Pulmonary artery endothelial cell (primary cell): ENCODE data around the gene TNFSF9. TPM values are rescaled to one million over a fixed set of nuclear protein-coding genes. Genes with fewer than 3 reads are reported as not detected.
"Not testable (repeated sequence)": the region's sequence is repeated elsewhere in the genome, so short reads cannot be mapped to it uniquely, and the experiment has no call there.

ENCODE experiments used
- DNase-seq: peaks from one replicate; pipeline ENCODE4 v3.0.0-alpha.2; 2011; ENCODE audit warnings: low read depth, low spot score
- total RNA-seq: library from RNA; depleted of rRNA; stranded (reverse); fragments of >200 nt; gene quantifications from 2 replicates; pipeline ENCODE4 v1.2.3, GENCODE V29; 2014

TNFSF9 gene
- total RNA-seq, 1 donor from 2014 or later, result 0.40 TPM

DNA sequence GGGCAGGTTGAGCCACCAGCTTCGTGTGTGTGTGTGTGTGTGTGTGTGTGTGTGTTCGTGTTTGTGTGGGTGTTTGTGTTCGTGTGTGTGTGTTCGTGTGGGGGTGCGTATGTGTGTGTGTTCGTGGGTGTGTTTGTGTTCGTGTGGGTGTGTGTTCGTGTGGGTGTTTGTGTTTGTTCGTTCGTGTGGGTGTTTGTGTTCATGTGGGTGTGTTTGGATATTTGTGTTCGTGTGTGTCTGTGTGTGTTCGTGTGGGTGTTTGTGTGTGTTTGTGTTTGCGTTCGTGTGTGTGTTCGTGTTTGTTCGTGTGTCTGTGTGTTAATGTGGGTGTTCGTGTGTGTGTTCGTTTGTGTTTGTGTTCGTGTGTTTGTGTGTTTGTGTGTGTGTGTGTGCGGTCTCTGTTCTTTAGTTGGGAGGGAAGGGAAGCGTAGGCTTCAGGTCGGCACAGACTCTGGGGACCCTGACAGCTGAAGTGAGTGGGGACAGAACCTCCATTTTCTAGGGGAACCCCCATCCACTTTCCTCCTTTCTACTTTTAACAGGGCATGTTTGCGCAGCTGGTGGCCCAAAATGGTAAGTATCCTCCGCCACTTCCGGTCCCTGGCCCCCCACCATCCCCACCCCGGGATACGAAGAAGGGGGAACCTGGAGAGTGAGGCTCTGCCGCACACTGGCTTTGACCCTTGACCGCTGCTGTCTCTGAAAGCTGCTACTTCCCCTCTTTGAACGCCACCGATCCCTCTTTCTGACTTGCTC, 1.6 kb downstream of the TNFSF9 start:
- DNase-seq, result no peak

DNA sequence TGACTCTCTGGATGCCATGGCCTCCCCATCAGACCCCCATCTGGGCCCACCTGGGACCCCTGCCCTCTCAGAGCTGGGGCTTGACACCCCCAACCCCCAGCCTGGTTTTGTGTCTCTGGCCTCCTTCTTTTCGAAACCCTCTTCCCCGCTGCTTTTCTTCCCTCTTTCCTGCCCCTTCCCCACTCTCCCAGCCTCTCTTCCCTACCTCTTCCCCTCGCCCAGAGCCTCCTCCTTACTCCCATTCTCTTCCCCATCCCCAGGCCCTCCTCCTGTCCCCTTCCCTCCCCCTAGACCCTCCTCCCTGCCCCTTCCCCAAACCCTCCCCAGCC, 2.1 kb downstream of the TNFSF9 start:
- no peak for DNase-seq

DNA sequence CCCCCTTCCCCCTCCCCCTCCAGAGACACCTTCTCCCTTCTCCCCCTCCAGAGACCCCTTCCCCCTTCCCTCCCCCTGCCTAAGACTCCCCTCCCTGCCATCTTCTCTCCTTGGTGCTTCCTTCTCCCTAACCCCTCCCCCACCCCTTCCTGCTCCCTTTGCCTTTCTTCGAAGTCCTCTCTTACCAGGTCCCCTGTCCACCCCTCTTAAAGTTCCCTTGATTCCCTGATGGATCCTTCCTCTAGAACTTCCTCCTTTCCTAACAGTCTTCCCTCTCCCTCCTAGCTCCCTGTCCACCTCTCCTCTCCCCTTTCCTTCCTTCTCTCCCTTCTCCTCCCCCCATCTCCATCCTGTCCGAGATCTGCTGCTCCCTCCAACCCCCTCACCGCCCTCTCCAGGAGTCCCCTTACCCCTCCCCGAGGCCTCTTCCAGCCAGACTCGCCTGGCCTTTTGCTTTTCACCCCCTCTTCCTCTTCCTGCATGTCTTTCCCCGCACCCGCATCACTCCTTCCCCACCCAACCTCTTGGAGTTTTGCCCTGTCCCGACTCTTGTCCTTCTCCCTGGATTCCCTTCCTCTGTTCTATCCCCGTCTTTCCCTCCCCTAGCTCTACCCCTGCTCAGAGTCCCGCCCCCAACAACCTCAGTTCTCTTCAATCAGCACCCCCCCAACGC, 3.1 kb downstream of the TNFSF9 start:
- DNase-seq, result no peak

DNA sequence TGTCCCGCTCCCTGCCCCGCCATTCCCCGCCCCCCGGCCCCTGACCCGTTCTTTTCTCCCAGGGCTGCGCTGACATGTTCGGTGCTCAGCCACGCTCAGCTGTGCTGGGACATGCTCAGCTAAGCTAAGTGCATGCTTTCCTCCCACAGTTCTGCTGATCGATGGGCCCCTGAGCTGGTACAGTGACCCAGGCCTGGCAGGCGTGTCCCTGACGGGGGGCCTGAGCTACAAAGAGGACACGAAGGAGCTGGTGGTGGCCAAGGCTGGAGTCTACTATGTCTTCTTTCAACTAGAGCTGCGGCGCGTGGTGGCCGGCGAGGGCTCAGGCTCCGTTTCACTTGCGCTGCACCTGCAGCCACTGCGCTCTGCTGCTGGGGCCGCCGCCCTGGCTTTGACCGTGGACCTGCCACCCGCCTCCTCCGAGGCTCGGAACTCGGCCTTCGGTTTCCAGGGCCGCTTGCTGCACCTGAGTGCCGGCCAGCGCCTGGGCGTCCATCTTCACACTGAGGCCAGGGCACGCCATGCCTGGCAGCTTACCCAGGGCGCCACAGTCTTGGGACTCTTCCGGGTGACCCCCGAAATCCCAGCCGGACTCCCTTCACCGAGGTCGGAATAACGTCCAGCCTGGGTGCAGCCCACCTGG, 3.7 kb downstream of the TNFSF9 start:
- DNase-seq, result no peak

DNA sequence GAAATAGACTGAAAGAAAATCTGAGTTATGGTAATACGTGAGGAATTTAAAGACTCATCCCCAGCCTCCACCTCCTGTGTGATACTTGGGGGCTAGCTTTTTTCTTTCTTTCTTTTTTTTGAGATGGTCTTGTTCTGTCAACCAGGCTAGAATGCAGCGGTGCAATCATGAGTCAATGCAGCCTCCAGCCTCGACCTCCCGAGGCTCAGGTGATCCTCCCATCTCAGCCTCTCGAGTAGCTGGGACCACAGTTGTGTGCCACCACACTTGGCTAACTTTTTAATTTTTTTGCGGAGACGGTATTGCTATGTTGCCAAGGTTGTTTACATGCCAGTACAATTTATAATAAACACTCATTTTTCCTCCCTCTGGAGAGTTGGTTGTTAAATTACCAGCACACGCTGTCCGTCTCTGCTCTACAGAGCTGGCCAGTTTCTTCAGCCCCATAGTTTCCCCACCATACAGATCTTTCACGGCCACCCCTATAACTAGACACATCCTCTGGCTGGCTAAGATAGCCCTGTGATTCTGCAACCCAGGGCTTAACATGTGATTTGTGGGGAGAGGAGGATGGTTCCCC, 4.8 kb downstream of the TNFSF9 start:
- no peak for DNase-seq

DNA sequence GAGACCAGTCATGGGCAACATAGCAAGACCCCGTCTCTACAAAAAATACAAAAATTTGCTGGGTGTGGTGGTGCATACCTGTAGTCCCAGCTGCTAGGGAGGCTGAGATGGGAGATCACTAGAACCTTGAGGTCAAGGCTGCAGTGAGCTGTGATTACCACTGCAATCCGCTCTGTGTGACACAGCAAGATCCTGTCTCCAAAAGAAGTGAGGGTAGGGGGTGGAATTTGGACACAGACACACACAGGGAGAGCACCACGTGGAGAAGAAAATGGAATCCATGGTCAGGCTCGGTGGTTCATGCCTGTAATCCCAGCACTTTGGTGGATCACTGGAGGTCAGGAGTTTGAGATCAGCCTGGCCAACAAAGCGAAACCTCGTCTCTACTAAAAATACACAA, 8.7 kb downstream of the TNFSF9 start:
- no peak for DNase-seq

DNA sequence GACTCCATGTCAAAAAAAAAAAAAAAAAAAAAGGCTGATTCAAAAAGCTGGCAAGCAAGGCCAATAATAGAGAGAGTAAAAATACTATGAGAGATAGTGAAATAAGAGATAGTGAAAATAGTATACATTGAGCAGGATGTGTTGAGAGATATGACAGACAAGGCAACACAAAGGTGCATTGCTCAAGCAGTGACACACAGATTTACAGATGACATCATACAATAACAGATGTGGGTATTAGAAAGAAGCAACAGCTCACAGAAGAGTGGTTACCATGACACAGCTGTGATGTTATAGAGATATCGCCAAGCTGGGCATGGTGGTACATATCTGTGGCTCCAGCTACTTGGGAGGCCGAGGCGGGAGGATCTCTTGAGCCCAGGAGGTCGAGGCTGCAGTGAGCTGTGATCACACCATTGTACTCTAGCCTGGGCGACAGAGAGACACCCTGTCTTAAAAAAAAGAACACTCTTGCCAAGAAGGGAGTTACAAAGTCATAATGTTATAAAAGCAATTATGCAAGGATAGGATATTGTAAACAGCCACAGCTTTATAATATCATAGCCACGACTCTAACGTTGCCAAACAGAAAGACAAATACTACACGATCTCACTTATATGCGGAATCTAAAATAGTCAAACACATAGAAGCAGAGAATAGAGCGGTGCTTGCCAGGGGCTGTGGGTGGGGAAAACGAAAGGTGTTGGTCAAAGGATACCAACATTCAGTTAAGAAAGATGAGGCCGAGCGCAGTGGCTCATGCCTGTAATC, 10.3 kb downstream of the TNFSF9 start:
- no peak for DNase-seq

DNA sequence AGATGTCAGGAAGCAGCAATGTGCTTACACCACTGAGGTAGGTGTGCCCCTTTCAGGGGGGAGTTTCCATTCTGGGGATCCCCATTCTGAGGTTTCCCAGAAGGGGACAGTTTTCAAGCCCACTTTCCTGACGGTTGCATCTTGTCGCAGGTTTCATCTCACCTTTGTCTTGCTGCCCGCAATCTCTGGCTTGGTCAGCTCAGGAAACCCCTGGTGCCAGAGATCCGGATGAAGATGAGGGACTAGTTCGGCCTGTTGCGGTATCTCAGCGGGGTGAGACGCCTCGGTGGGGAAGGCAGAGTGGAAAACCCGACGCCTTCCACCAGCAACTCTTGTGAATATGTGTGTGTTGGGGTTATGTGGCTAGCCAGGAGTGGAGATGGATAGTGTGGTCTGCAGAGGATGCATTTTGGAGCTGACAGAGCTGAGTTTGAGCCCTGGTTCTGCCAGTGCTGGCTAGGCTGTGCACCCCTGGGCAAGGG, 13.1 kb downstream of the TNFSF9 start:
- no peak for DNase-seq

DNA sequence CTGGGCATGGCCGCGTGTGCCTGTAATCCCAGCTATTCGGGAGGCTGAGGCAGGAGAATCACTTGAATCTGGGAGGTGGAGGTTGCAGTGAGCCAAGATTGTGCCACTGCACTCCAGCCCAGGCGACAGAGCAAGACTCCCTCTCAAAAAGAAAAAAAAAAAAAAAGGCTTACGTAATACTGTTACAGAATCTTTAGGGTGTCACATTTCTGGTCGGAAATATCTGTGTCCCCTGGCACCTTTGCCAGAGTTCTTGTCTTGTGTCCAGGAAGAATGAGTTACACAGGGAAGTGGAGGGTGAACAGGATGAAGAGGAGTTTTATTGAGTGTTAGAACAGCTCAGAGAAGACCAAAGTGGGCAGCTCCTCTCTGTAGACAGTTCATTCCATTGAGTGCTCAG, 19.9 kb downstream of the TNFSF9 start:
- DNase-seq, result not testable (repeated sequence)

DNA sequence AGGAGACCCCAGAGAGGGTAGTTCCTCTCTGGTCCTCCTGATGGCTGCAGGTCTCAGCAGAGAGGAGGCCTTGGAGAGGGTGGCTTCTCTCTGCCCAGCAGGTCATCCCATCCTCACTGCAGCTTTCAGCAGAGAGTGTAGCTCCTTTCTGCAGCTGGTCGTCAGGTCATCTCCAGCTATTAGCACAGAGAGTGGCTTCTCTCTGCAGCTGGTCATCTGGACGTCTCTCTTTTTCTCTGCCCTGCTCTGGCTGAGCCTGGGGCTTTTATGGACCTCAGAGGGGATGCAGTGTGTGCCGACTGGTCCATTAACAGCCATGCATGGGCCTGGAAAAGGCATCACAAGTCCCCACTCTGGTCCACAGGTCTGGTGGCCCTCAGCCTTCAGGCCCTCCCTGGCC, 20.3 kb downstream of the TNFSF9 start:
- DNase-seq, result no peak

DNA sequence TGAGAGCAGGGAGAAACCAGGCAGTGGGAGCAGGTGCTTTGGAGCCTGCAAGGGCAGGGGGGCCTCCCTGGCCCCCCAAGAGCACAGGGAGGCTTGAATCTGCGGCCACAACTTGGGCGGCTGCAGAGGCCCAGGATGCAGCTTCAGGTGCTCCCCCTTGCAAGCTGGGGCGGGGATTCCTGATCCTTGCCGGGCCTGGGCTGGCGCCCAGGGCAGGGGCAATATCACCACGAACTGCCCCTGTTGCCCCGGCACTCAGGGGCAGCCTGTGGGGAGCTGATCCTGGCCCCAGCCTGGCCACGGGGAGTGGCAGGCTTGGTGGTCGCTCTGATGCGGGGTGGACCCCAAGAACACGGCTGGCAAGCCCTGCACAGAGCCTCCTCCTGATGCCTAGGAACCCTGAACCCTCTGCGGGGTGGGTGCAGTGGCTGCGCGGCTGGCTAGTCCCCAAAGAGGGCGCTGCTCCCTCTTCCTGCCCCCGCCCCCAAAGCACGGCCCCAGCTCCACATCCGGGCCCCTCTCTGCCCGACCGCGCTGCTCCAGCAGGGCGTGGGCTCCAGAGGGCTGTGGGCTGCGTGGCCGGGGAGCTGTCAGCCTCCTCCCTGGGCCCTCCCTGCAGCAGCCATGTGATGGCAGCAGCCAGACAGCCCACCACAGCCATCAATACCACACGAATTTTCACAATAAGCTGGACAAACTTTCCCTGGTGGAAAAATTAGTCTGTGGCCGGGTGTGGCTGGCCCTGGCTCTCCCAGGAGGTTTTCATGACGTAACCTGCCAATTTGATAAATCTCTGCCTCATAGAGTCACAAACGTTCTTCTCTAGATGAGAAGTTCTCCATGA, 21.0 kb downstream of the TNFSF9 start:
- no peak for DNase-seq

DNA sequence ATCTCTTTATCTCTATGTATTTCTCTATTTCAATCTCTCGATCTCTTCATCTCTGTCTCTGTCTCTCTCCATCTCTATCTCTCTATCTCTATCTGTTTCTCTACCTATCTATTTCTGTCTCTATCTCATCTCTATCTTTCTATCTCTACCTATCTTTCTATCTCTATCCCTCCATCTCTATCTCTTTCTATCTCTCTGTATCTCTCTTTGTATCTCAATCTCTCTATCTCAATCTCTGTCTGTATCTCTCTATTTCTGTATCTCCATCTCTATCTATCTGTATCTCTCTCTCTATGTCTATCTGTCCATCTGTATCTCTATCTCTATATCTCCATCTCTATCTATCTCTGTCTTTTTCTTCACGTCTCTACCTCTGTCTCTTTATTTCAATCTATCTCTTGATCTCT, 25.2 kb downstream of the TNFSF9 start:
- no peak for DNase-seq

DNA sequence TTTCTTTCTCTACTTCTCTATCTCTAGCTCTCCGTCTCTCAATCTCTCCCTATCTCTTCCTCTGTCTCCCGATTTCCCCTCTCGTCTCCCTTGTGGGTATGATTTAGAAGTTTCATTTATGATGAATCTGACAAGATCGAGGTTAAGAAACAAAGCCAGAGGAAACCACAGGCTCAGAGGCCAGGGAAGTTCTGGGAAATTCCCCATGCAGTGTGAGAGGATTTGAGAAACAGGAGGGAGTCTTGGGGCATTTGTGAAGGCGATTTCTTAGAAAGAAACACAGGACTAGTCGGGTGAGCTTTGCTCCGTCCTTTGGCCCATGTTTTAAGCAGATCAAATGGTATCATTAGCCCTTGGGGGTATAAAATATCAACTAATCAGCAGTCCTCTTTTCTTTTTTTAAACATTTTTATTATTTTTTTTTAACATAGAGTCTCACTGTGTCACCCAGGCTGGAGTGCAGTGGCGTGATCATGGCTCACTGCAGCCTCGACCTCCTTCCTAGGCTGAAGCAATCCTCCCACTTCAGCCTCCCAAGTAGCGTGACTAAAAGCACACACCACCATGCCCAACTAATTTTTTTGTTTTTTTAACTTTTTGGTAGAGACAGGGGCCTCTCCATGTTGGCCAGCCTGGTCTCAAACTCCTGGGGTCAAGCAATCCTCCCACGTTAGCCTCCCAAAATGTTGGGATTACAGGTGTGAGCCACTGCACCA, 25.8 kb downstream of the TNFSF9 start:
- DNase-seq, result no peak

DNA sequence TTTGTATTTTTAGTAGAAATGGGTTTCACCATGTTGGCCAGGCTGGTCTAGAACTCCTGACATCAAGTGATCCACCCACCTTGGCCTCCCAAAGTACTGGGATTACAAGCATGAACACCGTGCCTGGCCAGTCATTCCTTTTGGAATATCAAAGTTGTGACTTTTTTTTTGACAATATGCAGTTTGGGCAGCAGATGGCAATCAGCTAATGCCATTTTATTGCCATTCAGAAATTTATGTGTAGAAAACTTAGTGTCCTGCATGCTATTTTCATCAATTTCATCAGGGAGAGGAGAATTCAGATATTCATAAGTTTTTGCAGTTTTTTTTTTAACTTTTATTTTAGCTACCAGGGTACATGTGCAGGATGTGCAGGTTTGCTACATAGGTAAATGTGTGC, 31.6 kb downstream of the TNFSF9 start:
- DNase-seq, result not testable (repeated sequence)

DNA sequence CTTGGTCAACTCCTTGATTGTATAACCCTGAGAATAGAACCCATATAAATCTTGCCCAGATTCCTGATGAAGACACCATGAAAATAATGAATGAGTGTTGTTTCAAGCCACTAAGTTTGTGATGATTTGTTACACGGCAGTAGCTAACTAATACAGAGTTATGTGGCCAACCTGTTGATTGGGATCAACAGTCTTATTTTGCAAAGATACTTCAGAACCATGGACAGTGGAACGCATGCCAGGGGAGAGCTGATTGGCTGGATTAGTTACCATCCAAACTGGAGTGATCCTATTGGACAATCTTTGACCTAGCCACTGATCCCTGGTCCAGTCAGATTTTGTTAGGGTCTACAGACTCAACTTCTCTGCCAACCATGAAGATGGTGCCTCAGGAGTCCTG, 33.6 kb downstream of the TNFSF9 start:
- no peak for DNase-seq

DNA sequence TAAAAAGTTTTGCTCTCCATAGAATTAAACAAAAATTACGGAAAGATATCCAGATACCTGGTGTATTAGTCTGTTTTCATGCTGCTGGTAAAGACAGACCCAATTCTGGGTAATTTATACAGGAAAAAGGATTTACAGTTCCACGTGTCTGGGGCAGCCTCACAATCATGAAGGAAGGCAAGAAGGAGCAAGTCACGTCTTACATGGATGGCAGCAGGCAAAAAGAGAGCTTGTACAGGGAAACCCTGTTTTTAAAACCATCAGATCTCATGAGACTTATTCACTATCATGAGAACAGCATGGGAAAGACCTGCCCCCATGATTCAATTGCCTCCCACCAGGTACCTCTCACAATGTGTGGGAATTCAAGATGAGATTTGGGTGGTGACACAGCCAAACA, 35.9 kb downstream of the TNFSF9 start:
- DNase-seq, result not testable (repeated sequence)

DNA sequence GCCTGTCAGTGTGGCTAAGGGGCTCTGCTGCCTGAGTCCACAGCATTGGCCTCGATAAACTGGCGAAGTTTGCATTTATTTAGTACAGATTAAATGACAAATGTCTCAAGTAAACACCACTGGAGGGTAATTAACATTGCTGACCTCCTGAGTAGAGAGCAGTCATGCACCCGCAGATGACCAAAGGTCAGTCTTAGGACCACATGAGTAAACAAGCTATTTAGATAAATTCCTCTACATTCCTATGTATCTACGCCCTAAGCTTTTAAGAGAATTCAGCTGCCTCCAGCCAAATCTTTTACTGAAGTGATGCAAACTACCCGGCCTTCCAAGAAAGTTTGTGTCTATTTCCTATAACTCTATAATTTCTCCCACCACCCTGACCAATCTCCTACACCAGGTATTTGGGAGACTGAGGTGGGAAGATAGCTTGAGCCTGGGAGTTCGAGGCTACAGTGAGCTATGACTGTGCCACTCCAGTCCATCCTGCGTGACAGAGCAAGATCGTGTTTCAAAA, 37.2 kb downstream of the TNFSF9 start:
- DNase-seq, result no peak

DNA sequence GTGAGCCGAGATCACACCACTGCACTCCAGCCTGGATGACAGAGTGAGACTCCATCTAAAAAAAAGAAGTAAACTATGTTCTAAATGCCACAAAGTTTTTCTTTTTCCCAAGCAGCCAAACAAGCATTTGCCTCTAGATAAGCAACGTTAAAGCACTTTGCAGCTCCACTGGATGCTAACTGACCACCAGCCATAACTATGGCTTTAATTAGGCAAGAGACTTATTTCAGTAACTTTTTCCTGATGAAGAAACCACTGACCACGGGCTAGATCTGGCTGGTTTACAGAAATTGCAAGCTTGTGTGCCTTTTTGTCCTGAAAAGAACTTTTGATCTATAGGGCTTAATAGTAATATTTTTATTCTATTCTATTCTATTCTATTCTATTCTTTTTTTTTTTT, 38.0 kb downstream of the TNFSF9 start:
- DNase-seq, result no peak

DNA sequence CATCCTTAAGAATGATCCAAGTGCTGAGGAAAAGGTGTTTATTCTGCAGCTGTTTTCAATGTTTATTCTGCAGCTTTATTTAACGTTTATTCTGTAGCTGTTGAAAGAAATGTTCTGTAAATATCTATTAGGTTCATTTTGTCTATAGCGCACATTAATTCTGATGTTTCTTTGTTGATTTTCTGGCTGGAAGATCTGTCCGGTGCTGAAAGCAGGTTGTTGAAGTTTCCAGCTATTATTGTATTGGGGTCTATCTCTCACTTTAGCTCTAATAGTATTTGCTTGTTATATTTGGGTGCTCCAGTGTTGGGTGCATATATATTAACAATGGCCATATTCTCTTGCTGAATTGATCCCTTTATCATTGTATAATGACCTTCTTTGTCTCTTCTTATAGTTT, 39.9 kb downstream of the TNFSF9 start:
- DNase-seq, result no peak

DNA sequence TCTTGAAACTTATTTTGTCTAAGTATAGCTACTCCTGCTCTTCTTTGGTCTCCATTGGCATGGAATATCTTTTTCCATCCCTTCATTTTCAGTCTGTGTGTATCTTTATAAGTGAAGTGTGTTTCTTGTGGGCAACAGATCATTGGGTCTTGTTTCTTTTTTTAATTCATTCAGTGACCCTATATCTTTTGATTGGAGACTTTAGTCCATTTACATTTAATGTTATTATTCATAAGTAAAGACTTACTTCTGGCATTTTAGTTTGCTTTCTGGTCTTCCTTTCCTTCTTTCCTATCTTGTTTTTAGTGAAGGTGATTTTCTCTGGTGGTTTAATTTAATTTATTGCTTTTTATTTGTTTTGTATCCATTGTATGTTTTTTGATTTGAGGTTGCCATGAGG, 40.3 kb downstream of the TNFSF9 start:
- DNase-seq, result no peak
